CD14-positive monocyte (primary cell): ENCODE results near the gene PLPPR3. TPM values are rescaled to one million over a fixed set of nuclear protein-coding genes. Genes with fewer than 3 reads are reported as not detected.

Source experiments
- DNase-seq, 3 donors: peaks; one replicate each; pipeline ENCODE4 v3.0.0-alpha.2; 2011 to 2022
- H2AFZ ChIP-seq: 2 replicates; pipeline ENCODE4 v1.6.0; 2012; ENCODE audit warnings: mild to moderate bottlenecking, low read depth, low read length, inconsistent platforms; ENCODE audit not compliant: insufficient read depth, poor library complexity, severe bottlenecking
- H3K27ac ChIP-seq, 2 donors: 1 replicate in 1 of 2; 2 replicates in 1 of 2; pipeline ENCODE4 v1.5.1; 2012 to 2013; ENCODE audit warnings: low read length in 2 of 2, control low read depth in 1 of 2, inconsistent platforms in 1 of 2, low read depth in 1 of 2, mild to moderate bottlenecking in 1 of 2
- H3K27me3 ChIP-seq, 2 donors: one replicate each; pipeline versions ENCODE4 v1.6.0 to v1.6.1; 2011 to 2013; ENCODE audit warnings: low read length in 2 of 2; ENCODE audit not compliant: control insufficient read depth in 2 of 2, insufficient read depth in 2 of 2
- H3K36me3 ChIP-seq, 2 donors: replicated peaks in 1 of 2; 1 replicate in 1 of 2; 2 replicates in 1 of 2; pipeline versions ENCODE4 v1.5.1 to v1.6.1; 2012 to 2013; ENCODE audit warnings: low read length in 2 of 2, control low read depth in 1 of 2, inconsistent platforms in 1 of 2, mild to moderate bottlenecking in 1 of 2; ENCODE audit not compliant: insufficient read depth in 2 of 2, control insufficient read depth in 1 of 2
- H3K4me1 ChIP-seq, 2 donors: 1 replicate in 1 of 2; 2 replicates in 1 of 2; pipeline versions ENCODE4 v1.5.1 to v1.6.1; 2012 to 2013; ENCODE audit warnings: low read length in 2 of 2, control low read depth in 1 of 2, inconsistent platforms in 1 of 2, mild to moderate bottlenecking in 1 of 2, moderate library complexity in 1 of 2; ENCODE audit not compliant: insufficient read depth in 2 of 2, control insufficient read depth in 1 of 2
- H3K4me2 ChIP-seq: replicated peaks from 2 replicates; pipeline ENCODE3; 2012; ENCODE audit warnings: low read length, moderate library complexity, mild to moderate bottlenecking; ENCODE audit not compliant: poor library complexity, severe bottlenecking; ENCODE audit errors: extremely low read depth
- H3K4me3 ChIP-seq, 3 experiments: fragments of 200-600 bp in 1 of 3; sonication (generic) in 1 of 3; replicated peaks in 1 of 3; 1 replicate in 2 of 3; 2 replicates in 1 of 3; pipeline ENCODE4 v1.5.1; 2011 to 2013; ENCODE audit warnings: low read length in 3 of 3, mild to moderate bottlenecking in 3 of 3, control low read depth in 2 of 3, low read depth in 2 of 3, inconsistent platforms in 1 of 3, moderate library complexity in 1 of 3
- H3K79me2 ChIP-seq: 2 replicates; pipeline ENCODE4 v1.6.0; 2012; ENCODE audit warnings: mild to moderate bottlenecking, control low read depth, inconsistent platforms, low read length, moderate library complexity; ENCODE audit not compliant: insufficient read depth
- H3K9ac ChIP-seq: 2 replicates; pipeline ENCODE4 v1.6.0; 2017; ENCODE audit warnings: low read length, mild to moderate bottlenecking; ENCODE audit not compliant: insufficient read depth, poor library complexity, severe bottlenecking
- H3K9me3 ChIP-seq, 2 donors: replicated peaks in 1 of 2; 1 replicate in 1 of 2; 2 replicates in 1 of 2; pipeline versions ENCODE4 v1.5.1 to v1.6.1; 2012 to 2013; ENCODE audit warnings: low read length in 2 of 2, control low read depth in 1 of 2; ENCODE audit not compliant: control insufficient read depth in 1 of 2, insufficient read depth in 1 of 2
- H4K20me1 ChIP-seq: 2 replicates; pipeline ENCODE4 v1.6.0; 2012; ENCODE audit warnings: mild to moderate bottlenecking, low read length, control low read depth, moderate library complexity; ENCODE audit not compliant: insufficient read depth
- H3K27ac Mint-ChIP-seq, 7 donors: one replicate each; pipeline ENCODE4 v1.8.0; 2020; ENCODE audit warnings: mild to moderate bottlenecking in 7 of 7, mixed read lengths in 7 of 7, moderate library complexity in 6 of 7, inconsistent platforms in 2 of 7
- H3K27me3 Mint-ChIP-seq, 3 donors: one replicate each; pipeline ENCODE4 v1.8.0; 2021 to 2022; ENCODE audit warnings: low read depth in 3 of 3, mild to moderate bottlenecking in 3 of 3, mixed read lengths in 3 of 3, moderate library complexity in 3 of 3, inconsistent platforms in 1 of 3
- H3K36me3 Mint-ChIP-seq, 2 donors: one replicate each; pipeline ENCODE4 v1.8.0; 2020; ENCODE audit warnings: mixed read lengths in 2 of 2, inconsistent platforms in 1 of 2, mild to moderate bottlenecking in 1 of 2
- H3K4me1 Mint-ChIP-seq: one replicate; pipeline ENCODE4 v1.8.0; 2020; ENCODE audit warnings: mild to moderate bottlenecking, mixed read lengths
- H3K4me3 Mint-ChIP-seq, 2 donors: one replicate each; pipeline ENCODE4 v1.8.0; 2020; ENCODE audit warnings: mild to moderate bottlenecking in 2 of 2, mixed read lengths in 2 of 2, moderate library complexity in 1 of 2
- H3K9me3 Mint-ChIP-seq, 7 donors: one replicate each; pipeline ENCODE4 v1.8.0; 2020 to 2022; ENCODE audit warnings: mixed read lengths in 7 of 7, mild to moderate bottlenecking in 6 of 7, moderate library complexity in 6 of 7, inconsistent platforms in 2 of 7
- WGBS: methylation state at CpG from one replicate; pipeline ENCODE4 v1.1.5; 2013; ENCODE audit warnings: missing lambda C conversion rate; ENCODE audit not compliant: insufficient coverage; 5-methylcytosine and 5-hydroxymethylcytosine counted together
- intact Hi-C, 2 donors: fragments of 100-400 bp; cut with micrococcal nuclease; formaldehyde crosslinking; loops; one replicate each; pipeline versions ENCODE4 v1.15.0 to v1.15.1; 2023
- polyA plus RNA-seq, 3 donors: library from polyadenylated mRNA; depleted of rRNA in 1 of 3; unstranded in 2 of 3; stranded (reverse) in 1 of 3; fragments of 300-500 nt in 2 of 3; fragments of >200 nt in 1 of 3; fragmentation: Illumina TruSeq in 2 of 3; gene quantifications; 1 replicate in 2 of 3; 2 replicates in 1 of 3; pipeline ENCODE4 v1.2.3, GENCODE V29; 2012 to 2021
- TF ChIP-seq, protein P1 (sequence below): fragments of 200-600 bp; IDR thresholded peaks from one replicate; pipeline ENCODE4 v1.8.0; 2022; ENCODE audit warnings: antibody characterized with exemption, mild to moderate bottlenecking

The PLPPR3 gene
- polyA plus RNA-seq, 3 donors = 1.2 TPM; not detected in 2

- H3K9me3 Mint-ChIP-seq = peaks cover 0 to 2% (median 0%) of the 10 kb centered on the region in 7 donors
- H3K4me3 ChIP-seq = peak within 1 kb of the TSS; percentile 44 to 87 (median 52)
- H3K36me3 ChIP-seq = no peaks in the 10 kb centered on the region
- H3K4me2 ChIP-seq = peak within 1 kb of the TSS; percentile 98
- TF ChIP-seq, protein P1, sequence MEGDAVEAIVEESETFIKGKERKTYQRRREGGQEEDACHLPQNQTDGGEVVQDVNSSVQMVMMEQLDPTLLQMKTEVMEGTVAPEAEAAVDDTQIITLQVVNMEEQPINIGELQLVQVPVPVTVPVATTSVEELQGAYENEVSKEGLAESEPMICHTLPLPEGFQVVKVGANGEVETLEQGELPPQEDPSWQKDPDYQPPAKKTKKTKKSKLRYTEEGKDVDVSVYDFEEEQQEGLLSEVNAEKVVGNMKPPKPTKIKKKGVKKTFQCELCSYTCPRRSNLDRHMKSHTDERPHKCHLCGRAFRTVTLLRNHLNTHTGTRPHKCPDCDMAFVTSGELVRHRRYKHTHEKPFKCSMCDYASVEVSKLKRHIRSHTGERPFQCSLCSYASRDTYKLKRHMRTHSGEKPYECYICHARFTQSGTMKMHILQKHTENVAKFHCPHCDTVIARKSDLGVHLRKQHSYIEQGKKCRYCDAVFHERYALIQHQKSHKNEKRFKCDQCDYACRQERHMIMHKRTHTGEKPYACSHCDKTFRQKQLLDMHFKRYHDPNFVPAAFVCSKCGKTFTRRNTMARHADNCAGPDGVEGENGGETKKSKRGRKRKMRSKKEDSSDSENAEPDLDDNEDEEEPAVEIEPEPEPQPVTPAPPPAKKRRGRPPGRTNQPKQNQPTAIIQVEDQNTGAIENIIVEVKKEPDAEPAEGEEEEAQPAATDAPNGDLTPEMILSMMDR = no peak
- H3K27me3 Mint-ChIP-seq = peaks cover 0 to 3% (median 0%) of the 10 kb centered on the region in 3 donors
- peaks cover 30% of the 10 kb centered on the region for H4K20me1 ChIP-seq
- H3K9ac ChIP-seq = peak within 1 kb of the TSS; percentile 54
- peak within 1 kb of the TSS; percentile 77 to 82 for H3K4me3 Mint-ChIP-seq
- H3K27ac ChIP-seq = peak within 1 kb of the TSS; percentile 45 to 81
- H3K4me1 ChIP-seq = peaks cover 52 to 71% of the 10 kb centered on the region in 2 donors
- peak within 1 kb of the TSS; percentile 80 for H2AFZ ChIP-seq
- H3K27ac Mint-ChIP-seq = peak within 1 kb of the TSS; percentile 82 to 94 (median 87)
- no peaks in the 10 kb centered on the region for H3K27me3 ChIP-seq
- 0% methylated on average over 12 of the region's 24 CpGs for WGBS
- peak; percentile 68 to 81 (median 80) for DNase-seq
- H3K4me1 Mint-ChIP-seq = peaks cover 36% of the 10 kb centered on the region
- intact Hi-C loops = no loop called here
- H3K9me3 ChIP-seq = no peaks in the 10 kb centered on the region
- H3K36me3 Mint-ChIP-seq = no peaks in the 10 kb centered on the region
- peaks cover 14% of the 10 kb centered on the region for H3K79me2 ChIP-seq
Observed at GRCh38 chr19:858868-859843, 37.4 kb upstream of the PLPPR3 start, which contains the start of gene CFD. Gene CFD, plus strand, starts transcription at chr19:859664. Its CDS starts 26 bp downstream, at chr19:859690.

- Histone ChIP-seq H3K9ac (no peak overlapping the region), H3K36me3 (no peaks in the 10 kb centered on the region), H3K4me2 (no peak overlapping the region), H4K20me1 (peaks cover 27% of the 10 kb centered on the region), H3K27ac (peak overlapping the region in 1 of 2 donors; percentile 45), H3K79me2 (peaks cover 20% of the 10 kb centered on the region), H3K4me1 (peaks cover 44 to 64% of the 10 kb centered on the region in 2 donors), H2AFZ (no peak overlapping the region), H3K27me3 (no peaks in the 10 kb centered on the region), H3K4me3 (no peak overlapping the region), H3K9me3 (no peaks in the 10 kb centered on the region)
- H3K27me3 Mint-ChIP-seq = peaks cover 0 to 3% (median 2%) of the 10 kb centered on the region in 3 donors
- H3K4me1 Mint-ChIP-seq = peaks cover 28% of the 10 kb centered on the region
- TF ChIP-seq, protein P1 = no peak
- peak overlapping the region; percentile 61 to 94 (median 82) for H3K27ac Mint-ChIP-seq
- DNase-seq = no peak
- WGBS = no CpG with 5 or more reads among the region's 9 CpGs
- intact Hi-C loops = no loop called here
- no peaks in the 10 kb centered on the region for H3K36me3 Mint-ChIP-seq
- H3K9me3 Mint-ChIP-seq = no peaks in the 10 kb centered on the region
- H3K4me3 Mint-ChIP-seq = no peak overlapping the region
Observed at GRCh38 chr19:858284-858683, 36.5 kb upstream of the PLPPR3 start.
